ENCODE results near the gene ADGRA1. TPM values are rescaled to one million over a fixed set of nuclear protein-coding genes. Genes with fewer than 3 reads are reported as not detected.
"Not testable (repeated sequence)": the region's sequence is repeated elsewhere in the genome, so short reads cannot be mapped to it uniquely, and the experiment has no call there.

ADGRA1 gene
- total RNA-seq, 4 donors from 2014 or later: 0.07 to 1.0 TPM; not detected in 2

DNA sequence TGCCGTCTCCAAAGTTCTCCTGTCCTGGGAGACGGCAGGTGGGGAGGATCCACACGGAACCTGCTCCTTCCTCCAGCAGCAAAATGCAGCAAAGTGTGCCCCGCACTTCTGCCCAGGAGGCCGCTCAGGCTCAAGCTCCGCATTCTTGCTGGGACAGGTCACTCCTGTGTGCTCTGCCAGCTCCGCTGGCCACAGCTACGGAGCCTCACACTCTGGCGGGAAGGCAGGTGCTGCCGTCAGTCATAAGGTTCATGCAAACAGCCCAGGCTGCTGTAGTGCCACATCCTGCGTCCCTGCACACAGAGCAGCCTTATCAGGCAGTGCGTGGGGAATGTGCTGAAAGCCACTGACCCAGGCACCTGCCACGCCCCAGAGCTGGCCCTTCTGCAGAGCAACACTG, 22.4 kb downstream of the ADGRA1 start:
- intact Hi-C loops (cut with DNase I; ENCODE audit: low total_unique reads): no loop called here
- Histone ChIP-seq H3K4me3 (no peak overlapping the region), H3K27me3 (no peaks in the 10 kb centered on the region), H3K9me3 (peaks cover 0 to 3% of the 10 kb centered on the region in 2 donors), H3K4me1 (no peaks in the 10 kb centered on the region), H3K36me3 (no peaks in the 10 kb centered on the region), H3K27ac (no peak overlapping the region)
- TF ChIP-seq CTCF (IDR thresholded peaks at IDR 0.05) (no peak), POLR2A (IDR thresholded peaks at IDR 0.05) (no peak)
- DNase-seq: no peak

GRCh38 chr10:133110609-133111275, 23.0 kb downstream of the ADGRA1 start:
- Histone ChIP-seq H3K27me3 (no peaks in the 10 kb centered on the region), H3K9me3 (peaks cover 0 to 3% of the 10 kb centered on the region in 2 donors), H3K27ac (no peak overlapping the region), H3K4me3 (no peak overlapping the region), H3K36me3 (no peaks in the 10 kb centered on the region), H3K4me1 (no peaks in the 10 kb centered on the region)
- TF ChIP-seq POLR2A (IDR thresholded peaks at IDR 0.05): no peak
- TF ChIP-seq CTCF (IDR thresholded peaks at IDR 0.05): no peak
- no peak for DNase-seq
- intact Hi-C loops (cut with DNase I; ENCODE audit: low total_unique reads): no loop called here

DNA sequence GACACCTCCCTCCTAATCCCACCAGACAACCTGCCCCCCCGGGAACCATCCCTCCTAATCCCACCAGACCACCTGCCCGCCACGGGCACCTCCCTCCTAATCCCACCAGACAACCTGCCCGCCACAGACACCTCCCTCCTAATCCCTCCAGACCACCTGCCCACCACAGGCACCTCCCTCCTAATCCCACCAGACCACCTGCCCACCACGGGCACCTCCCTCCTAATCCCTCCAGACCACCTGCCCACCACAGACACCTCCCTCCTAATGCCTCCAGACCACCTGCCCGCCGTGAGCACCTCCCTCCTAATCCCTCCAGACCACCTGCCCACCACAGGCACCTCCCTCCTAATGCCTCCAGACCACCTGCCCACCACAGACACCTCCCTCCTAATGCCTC, 23.9 kb downstream of the ADGRA1 start:
- DNase-seq, H3K4me3 ChIP-seq, H3K9me3 ChIP-seq: not testable (repeated sequence)

GRCh38 chr10:133113146-133113830, 25.6 kb downstream of the ADGRA1 start:
- H3K36me3 ChIP-seq: no peaks in the 10 kb centered on the region
- TF ChIP-seq POLR2A (IDR thresholded peaks at IDR 0.05): no peak
- no peak for TF ChIP-seq CTCF (IDR thresholded peaks at IDR 0.05)
- intact Hi-C loops (cut with DNase I; ENCODE audit: low total_unique reads): no loop called here

More for the DNA sequence above, 23.9 kb downstream of the ADGRA1 start:
- intact Hi-C loops (cut with DNase I; ENCODE audit: low total_unique reads); H3K27me3 ChIP-seq; H3K36me3 ChIP-seq; H3K4me1 ChIP-seq; H3K27ac ChIP-seq: not testable (repeated sequence)

GRCh38 chr10:133113847-133114246, 26.1 kb downstream of the ADGRA1 start:
- no peak overlapping the region for H3K27ac ChIP-seq
- no peak for DNase-seq
- no peaks in the 10 kb centered on the region for H3K36me3 ChIP-seq
- TF ChIP-seq POLR2A (IDR thresholded peaks at IDR 0.05) (no peak), CTCF (IDR thresholded peaks at IDR 0.05) (no peak)
- H3K27me3 ChIP-seq: no peaks in the 10 kb centered on the region
- H3K9me3 ChIP-seq: no peaks in the 10 kb centered on the region
- intact Hi-C loops (cut with DNase I; ENCODE audit: low total_unique reads): no loop called here
- H3K4me3 ChIP-seq: no peak overlapping the region
- no peaks in the 10 kb centered on the region for H3K4me1 ChIP-seq

More at GRCh38 chr10:133113146-133113830, 25.6 kb downstream of the ADGRA1 start:
- Histone ChIP-seq H3K4me1 (no peaks in the 10 kb centered on the region), H3K27me3 (no peaks in the 10 kb centered on the region), H3K9me3 (no peaks in the 10 kb centered on the region), H3K4me3 (no peak overlapping the region), H3K27ac (no peak overlapping the region)
- no peak for DNase-seq
